Kidney (tissue), 22 donors: ENCODE data around the gene MKS1. TPM values are rescaled to one million over a fixed set of nuclear protein-coding genes. Genes with fewer than 3 reads are reported as not detected.

Experiments
- DNase-seq, 5 donors: peaks; one replicate each; pipeline ENCODE4 v3.0.0-alpha.2; 2013 to 2020
- FAIRE-seq: peaks from 2 replicates; lab custom pipeline; 2012; peaks lifted over from hg19 to GRCh38; lab: Jason Lieb, UNC
- H3K27ac ChIP-seq, 2 donors: one replicate each; pipeline ENCODE4 v1.7.0; 2013; ENCODE audit warnings: low read depth in 2 of 2, low read length in 2 of 2, inconsistent platforms in 1 of 2
- H3K27me3 ChIP-seq: one replicate; pipeline ENCODE4 v1.7.1; 2013; ENCODE audit warnings: low read length, inconsistent platforms; ENCODE audit not compliant: control insufficient read depth, insufficient read depth
- H3K36me3 ChIP-seq, 3 donors: one replicate each; pipeline versions ENCODE4 v1.7.0 to v1.7.1; 2013; ENCODE audit warnings: low read length in 3 of 3, control low read depth in 1 of 3, inconsistent platforms in 1 of 3; ENCODE audit not compliant: insufficient read depth in 3 of 3, control insufficient read depth in 2 of 3
- H3K4me1 ChIP-seq, 3 donors: one replicate each; pipeline versions ENCODE4 v1.7.0 to v1.7.1; 2013; ENCODE audit warnings: low read length in 3 of 3, inconsistent platforms in 1 of 3, low read depth in 1 of 3; ENCODE audit not compliant: control insufficient read depth in 2 of 3, insufficient read depth in 2 of 3
- H3K4me3 ChIP-seq, 3 donors: one replicate each; pipeline versions ENCODE4 v1.7.0 to v1.8.1; 2013; ENCODE audit warnings: low read length in 3 of 3, control low read depth in 1 of 3, inconsistent platforms in 1 of 3
- H3K9ac ChIP-seq, 3 donors: one replicate each; pipeline versions ENCODE4 v1.7.0 to v1.7.1; 2013; ENCODE audit warnings: low read length in 3 of 3, control low read depth in 1 of 3, inconsistent platforms in 1 of 3
- H3K9me3 ChIP-seq, 3 donors: one replicate each; pipeline versions ENCODE4 v1.7.0 to v1.7.1; 2013; ENCODE audit warnings: low read length in 3 of 3, control low read depth in 1 of 3, inconsistent platforms in 1 of 3; ENCODE audit not compliant: control insufficient read depth in 2 of 3, insufficient read depth in 1 of 3
- intact Hi-C: fragments of 100-400 bp; cut with DNase I; formaldehyde crosslinking; loops from one replicate; pipeline ENCODE4 v1.11.1; 2022
- long read RNA-seq, 10 donors: library from polyadenylated mRNA in 1 of 10; unstranded in 1 of 10; transcript quantifications; one replicate each; pipeline ENCODE4 v2.0.0 and lab custom pipeline, GENCODE V29; 2021 to 2026
- polyA plus RNA-seq: library from polyadenylated mRNA; stranded (reverse); fragments of 350-450 nt; fragmentation: Illumina TruSeq; extraction: RNeasy Lipid Tissue Mini Kit (QIAGEN cat#74804); gene quantifications from one replicate; pipeline ENCODE4 v1.2.3, GENCODE V29; 2014; ENCODE audit warnings: low read depth, low replicate concordance; ENCODE audit not compliant: insufficient read depth
- total RNA-seq: library from RNA; stranded (reverse); fragmentation: NEBNext Ultra II Directional; extraction: Animal tissue kit (Norgen Biotek cat#: 25700); gene quantifications from one replicate; pipeline ENCODE4 v1.2.1, GENCODE V29; 2021
- TF ChIP-seq, protein P1 (sequence below): IDR thresholded peaks from 3 replicates; pipeline ENCODE4 v1.5.1; 2012; ENCODE audit warnings: mild to moderate bottlenecking, moderate library complexity, borderline replicate concordance; ENCODE audit not compliant: insufficient read depth; ENCODE audit errors: extremely low read depth
- donor health status: control.
- donor health status: control.
- donor health status: control.
- donor health status: control.
- donor health status: control.
- donor health status: DM: yes; HTN: yes; CAD: no.
- donor health status: Normal renal cell carcinoma (clear cell type).

Gene MKS1
- total RNA-seq (25.6 TPM), polyA plus RNA-seq (17.2 TPM)
- long read RNA-seq, donor 1, partial matches to known transcripts: 0 of 1 reads
- long read RNA-seq, donor 1, other reads (novel, unspliced or antisense): 0 of 1 reads
- long read RNA-seq, donor 2, partial matches to known transcripts: 0 of 8 reads
- long read RNA-seq, donor 2, other reads (novel, unspliced or antisense): 0 of 8 reads
- long read RNA-seq, donor 3, partial matches to known transcripts: 0 of 4 reads
- long read RNA-seq, donor 3, other reads (novel, unspliced or antisense): 0 of 4 reads
- long read RNA-seq, donor 4, transcript MKS1-202 (18 exons, 2,397 nt): major isoform, 5 of 7 reads
- long read RNA-seq, donor 4, partial matches to known transcripts: 0 of 7 reads
- long read RNA-seq, donor 4, other reads (novel, unspliced or antisense): 0 of 7 reads
- long read RNA-seq, donor 5, partial matches to known transcripts: 0 of 1 reads
- long read RNA-seq, donor 5, other reads (novel, unspliced or antisense): 0 of 1 reads
- long read RNA-seq, donor 6: 0 reads
- long read RNA-seq, donor 7, transcript MKS1-202 (18 exons, 2,397 nt): major isoform, 12 of 22 reads
- long read RNA-seq, donor 7, partial matches to known transcripts: 3 of 22 reads
- long read RNA-seq, donor 7, other reads (novel, unspliced or antisense): 5 of 22 reads
- long read RNA-seq, donor 8, partial matches to known transcripts: 0 of 2 reads
- long read RNA-seq, donor 8, other reads (novel, unspliced or antisense): 0 of 2 reads
- long read RNA-seq, donor 9: 0 reads
- long read RNA-seq, donor 10, partial matches to known transcripts: 0 of 5 reads
- long read RNA-seq, donor 10, other reads (novel, unspliced or antisense): 0 of 5 reads

DNA sequence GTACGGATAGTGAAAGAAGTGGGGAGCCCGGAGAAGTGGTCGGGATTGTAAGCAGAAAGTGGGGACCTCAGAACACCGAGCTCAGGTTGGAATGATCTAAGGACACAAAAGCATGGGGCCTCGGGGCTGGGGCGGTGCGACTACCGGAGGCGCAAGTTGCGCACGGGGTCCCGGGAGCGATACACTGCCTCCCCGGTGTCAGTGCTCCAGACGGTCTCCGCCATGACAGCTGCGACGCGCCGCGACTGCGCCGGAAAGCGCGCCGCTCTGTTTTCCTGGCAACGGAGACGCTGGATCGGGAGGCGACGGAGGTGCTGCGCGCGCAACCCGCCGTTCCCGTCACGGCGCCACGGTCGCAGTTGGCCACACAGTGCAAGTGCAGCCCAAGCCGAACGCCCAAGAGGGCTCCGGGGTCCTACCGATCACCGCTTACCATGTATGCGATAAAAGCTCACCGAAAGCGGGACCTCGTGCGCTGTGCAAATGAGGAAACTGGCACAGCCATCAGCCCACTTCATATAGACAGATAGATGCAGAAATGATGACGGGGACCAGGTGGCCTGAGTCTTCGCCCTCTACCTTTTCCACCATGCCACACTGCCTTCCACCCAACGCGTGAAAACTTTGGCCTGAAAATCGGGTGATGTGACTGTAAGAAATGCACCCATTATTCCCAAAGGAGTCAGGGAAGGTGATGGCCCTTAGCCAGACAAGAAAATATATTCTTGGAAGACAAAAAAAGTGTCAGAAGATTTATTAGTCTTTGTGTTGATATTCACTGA is at the start of gene MKS1:
MKS1 (minus strand) TSS at position 249 of the 782 bp plus-strand sequence; CDS start at position 224, 25 bp downstream.
- DNase-seq: peak; percentile 97 to 98 (median 98)
- Histone ChIP-seq H3K36me3 (peaks cover 3 to 6% (median 5%) of the 10 kb centered on the region in 3 donors), H3K4me1 (peaks cover 0 to 7% (median 0%) of the 10 kb centered on the region in 3 donors), H3K9ac (peak within 1 kb of the TSS; percentile 76 to 94 (median 90)), H3K27ac (peak within 1 kb of the TSS; percentile 29 to 39), H3K27me3 (no peaks in the 10 kb centered on the region), H3K9me3 (no peaks in the 10 kb centered on the region), H3K4me3 (peak within 1 kb of the TSS; percentile 80 to 96 (median 83))
- TF ChIP-seq, protein P1, sequence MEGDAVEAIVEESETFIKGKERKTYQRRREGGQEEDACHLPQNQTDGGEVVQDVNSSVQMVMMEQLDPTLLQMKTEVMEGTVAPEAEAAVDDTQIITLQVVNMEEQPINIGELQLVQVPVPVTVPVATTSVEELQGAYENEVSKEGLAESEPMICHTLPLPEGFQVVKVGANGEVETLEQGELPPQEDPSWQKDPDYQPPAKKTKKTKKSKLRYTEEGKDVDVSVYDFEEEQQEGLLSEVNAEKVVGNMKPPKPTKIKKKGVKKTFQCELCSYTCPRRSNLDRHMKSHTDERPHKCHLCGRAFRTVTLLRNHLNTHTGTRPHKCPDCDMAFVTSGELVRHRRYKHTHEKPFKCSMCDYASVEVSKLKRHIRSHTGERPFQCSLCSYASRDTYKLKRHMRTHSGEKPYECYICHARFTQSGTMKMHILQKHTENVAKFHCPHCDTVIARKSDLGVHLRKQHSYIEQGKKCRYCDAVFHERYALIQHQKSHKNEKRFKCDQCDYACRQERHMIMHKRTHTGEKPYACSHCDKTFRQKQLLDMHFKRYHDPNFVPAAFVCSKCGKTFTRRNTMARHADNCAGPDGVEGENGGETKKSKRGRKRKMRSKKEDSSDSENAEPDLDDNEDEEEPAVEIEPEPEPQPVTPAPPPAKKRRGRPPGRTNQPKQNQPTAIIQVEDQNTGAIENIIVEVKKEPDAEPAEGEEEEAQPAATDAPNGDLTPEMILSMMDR: peak; percentile 69
- FAIRE-seq: no peak
- intact Hi-C loops: no loop called here

- Histone ChIP-seq H3K9ac (no peak overlapping the region), H3K4me1 (no peaks in the 10 kb centered on the region), H3K9me3 (no peaks in the 10 kb centered on the region), H3K36me3 (no peaks in the 10 kb centered on the region), H3K27ac (no peak overlapping the region), H3K27me3 (no peaks in the 10 kb centered on the region), H3K4me3 (no peak overlapping the region)
- FAIRE-seq: no peak
- intact Hi-C loops: no loop called here
- no peak for DNase-seq
- TF ChIP-seq, protein P1: no peak
These were observed 49.3 kb upstream of the MKS1 start for GRCh38 chr17:58268326-58268725.

DNA sequence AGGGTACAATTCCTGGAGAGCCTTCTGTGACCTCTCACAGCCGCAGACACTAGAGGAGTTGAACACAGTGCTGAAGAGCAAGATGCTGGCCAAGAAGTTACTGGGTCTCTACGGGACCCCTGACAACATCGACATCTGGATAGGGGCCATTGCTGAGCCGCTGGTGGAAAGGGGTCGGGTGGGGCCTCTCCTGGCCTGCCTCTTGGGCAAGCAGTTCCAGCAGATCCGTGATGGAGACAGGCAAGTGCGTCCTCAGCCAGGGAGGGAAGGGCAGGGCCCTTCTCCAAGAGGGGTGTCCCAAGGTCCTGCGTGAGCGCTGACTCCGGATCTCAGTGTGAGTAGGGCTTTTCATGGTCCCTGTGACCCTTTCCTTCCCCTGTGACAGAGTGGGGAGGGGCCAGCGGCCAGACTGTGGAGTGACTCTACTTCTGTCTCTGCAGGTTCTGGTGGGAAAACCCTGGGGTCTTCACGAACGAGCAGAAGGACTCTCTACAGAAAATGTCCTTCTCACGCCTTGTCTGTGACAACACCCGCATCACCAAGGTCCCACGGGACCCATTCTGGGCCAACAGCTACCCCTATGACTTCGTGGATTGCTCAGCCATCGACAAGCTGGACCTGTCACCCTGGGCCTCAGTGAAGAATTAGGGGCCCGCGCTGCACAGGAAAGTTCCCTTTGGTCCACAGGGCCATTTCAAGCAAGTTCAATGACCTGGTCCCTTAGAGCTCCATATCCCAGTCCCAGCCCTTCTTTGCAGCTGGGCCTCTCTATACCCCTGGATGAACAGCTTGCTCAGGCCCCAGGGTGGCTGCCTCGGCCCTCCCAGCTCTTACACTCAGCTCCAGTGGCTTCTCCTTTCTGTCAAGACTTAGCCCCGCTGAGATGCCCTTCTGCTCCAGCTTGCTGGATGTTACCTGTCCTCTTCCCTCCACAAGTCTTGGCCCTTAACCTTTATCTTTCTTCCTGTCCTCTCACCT is 48.6 kb upstream of the MKS1 start:
- H3K4me1 ChIP-seq: no peaks in the 10 kb centered on the region
- FAIRE-seq (no peak), DNase-seq (no peak)
- H3K4me3 ChIP-seq: no peak overlapping the region
- no peaks in the 10 kb centered on the region for H3K36me3 ChIP-seq
- intact Hi-C loops: no loop called here
- TF ChIP-seq, protein P1: no peak
- H3K27me3 ChIP-seq: no peaks in the 10 kb centered on the region
- no peak overlapping the region for H3K9ac ChIP-seq
- H3K27ac ChIP-seq: no peak overlapping the region
- no peaks in the 10 kb centered on the region for H3K9me3 ChIP-seq
